HG02798 (cell line): ENCODE results near the gene TUB.

Experiments
- ATAC-seq: cut with Tn5 transposase; IDR thresholded peaks from one replicate; pipeline ENCODE4 v1.9.1; 2021; ENCODE audit warnings: mild to moderate bottlenecking; ENCODE audit not compliant: unreplicated experiment, poor library complexity

TUB gene

GRCh38 chr11:8102965-8103364 is 22.0 kb downstream of the TUB start:
- no peak for ATAC-seq

- no peak for ATAC-seq
Observed at GRCh38 chr11:8103909-8104308, 22.9 kb downstream of the TUB start.

GRCh38 chr11:8105133-8105532 is 24.1 kb downstream of the TUB start:
- no peak for ATAC-seq

- no peak for ATAC-seq
Observed at GRCh38 chr11:8105666-8106065, 24.7 kb downstream of the TUB start.

GRCh38 chr11:8106679-8107078 is 25.7 kb downstream of the TUB start:
- ATAC-seq = no peak

GRCh38 chr11:8107642-8108041 is 26.6 kb downstream of the TUB start:
- no peak for ATAC-seq

- ATAC-seq = no peak
Observed at GRCh38 chr11:8108421-8108820, 27.4 kb downstream of the TUB start.

GRCh38 chr11:8109675-8110074 is 28.7 kb downstream of the TUB start:
- ATAC-seq = no peak

GRCh38 chr11:8110396-8110795 is 29.4 kb downstream of the TUB start:
- ATAC-seq = no peak

- ATAC-seq = no peak
Observed at GRCh38 chr11:8111636-8112035, 30.6 kb downstream of the TUB start.

GRCh38 chr11:8122173-8122764 is 41.3 kb downstream of the TUB start:
- ATAC-seq = no peak

- no peak for ATAC-seq
Observed at GRCh38 chr11:8126649-8127289, 45.8 kb downstream of the TUB start.

GRCh38 chr11:8127447-8127846 is 46.4 kb downstream of the TUB start:
- no peak for ATAC-seq

GRCh38 chr11:8138526-8138925 is 57.5 kb downstream of the TUB start:
- no peak for ATAC-seq

- ATAC-seq = no peak
Observed at GRCh38 chr11:8149726-8150125, 68.7 kb downstream of the TUB start.
